NCI-H146 treated with DMSO at 0.1 percent for 48 hours (cell line): Measurements from ENCODE around the gene ADIRF.
"Not testable (repeated sequence)": the region's sequence is repeated elsewhere in the genome, so short reads cannot be mapped to it uniquely, and the experiment has no call there.

ENCODE experiments used
- DNase-seq: peaks from one replicate; lab custom pipeline; 2025; ENCODE audit not compliant: unreplicated experiment; lab: John Stamatoyannopoulos, UW

ADIRF gene

GRCh38 chr10:87019504-87019903, 51.2 kb downstream of the ADIRF start:
- not testable (repeated sequence) for DNase-seq

GRCh38 chr10:87020056-87020455, 51.8 kb downstream of the ADIRF start, which contains the start of gene FAM25A:
TSS of gene FAM25A (plus strand) at chr10:87020294. CDS start at chr10:87020325, 31 bp downstream.
- not testable (repeated sequence) for DNase-seq
